ACC112 (cell line): ENCODE results near the gene GIMAP5.

Experiments
- H2AFZ ChIP-seq: fragments of 200-600 bp; sonication (generic); one replicate; pipeline ENCODE4 v1.6.0; 2017; ENCODE audit warnings: antibody characterized with exemption, low read length; ENCODE audit not compliant: unreplicated experiment
- H3K27ac ChIP-seq: fragments of 200-600 bp; sonication (generic); 2 replicates; pipeline ENCODE4 v1.5.1; 2014; ENCODE audit warnings: low read depth, mild to moderate bottlenecking, antibody characterized with exemption, low read length, moderate library complexity
- H3K27me3 ChIP-seq: fragments of 200-600 bp; sonication (generic); 2 replicates; pipeline ENCODE4 v1.6.1; 2014; ENCODE audit warnings: mild to moderate bottlenecking, antibody characterized with exemption, low read length, moderate library complexity, mixed read lengths; ENCODE audit not compliant: insufficient read depth
- H3K36me3 ChIP-seq: fragments of 200-600 bp; sonication (generic); 2 replicates; pipeline ENCODE4 v1.6.1; 2016; ENCODE audit warnings: mild to moderate bottlenecking, antibody characterized with exemption, low read length, moderate library complexity, mixed read lengths; ENCODE audit not compliant: insufficient read depth
- H3K4me1 ChIP-seq: fragments of 200-600 bp; sonication (generic); one replicate; pipeline ENCODE4 v1.6.1; 2016; ENCODE audit warnings: low read length, mixed read lengths; ENCODE audit not compliant: insufficient read depth, unreplicated experiment, control insufficient read depth
- H3K4me3 ChIP-seq: fragments of 200-600 bp; sonication (generic); 2 replicates; pipeline ENCODE4 v1.5.1; 2014; ENCODE audit warnings: mild to moderate bottlenecking, low read depth, low read length
- H3K79me2 ChIP-seq: fragments of 200-600 bp; sonication (generic); one replicate; pipeline ENCODE4 v1.6.0; 2016; ENCODE audit warnings: low read length; ENCODE audit not compliant: control insufficient read depth, unreplicated experiment, insufficient read depth

The GIMAP5 gene

GRCh38 chr7:150746921-150747320 is 9.7 kb downstream of the GIMAP5 start:
- Histone ChIP-seq H2AFZ (no peak overlapping the region), H3K36me3 (no peaks in the 10 kb centered on the region), H3K4me1 (no peaks in the 10 kb centered on the region), H3K27ac (no peak overlapping the region), H3K4me3 (no peak overlapping the region), H3K27me3 (0 out of 2 replicates have a peak, but pooled peaks cover 3% of the 10 kb centered on the region), H3K79me2 (no peaks in the 10 kb centered on the region)

GRCh38 chr7:150748376-150748775 is 11.2 kb downstream of the GIMAP5 start:
- Histone ChIP-seq H3K27me3 (0 out of 2 replicates have a peak, but pooled peaks cover 3% of the 10 kb centered on the region), H3K79me2 (no peaks in the 10 kb centered on the region), H3K36me3 (no peaks in the 10 kb centered on the region), H3K27ac (no peak overlapping the region), H3K4me3 (no peak overlapping the region), H3K4me1 (no peaks in the 10 kb centered on the region), H2AFZ (no peak overlapping the region)

- Histone ChIP-seq H3K36me3 (no peaks in the 10 kb centered on the region), H3K79me2 (no peaks in the 10 kb centered on the region), H3K27me3 (0 out of 2 replicates have a peak, but pooled peaks cover 3% of the 10 kb centered on the region), H3K27ac (no peak overlapping the region), H2AFZ (no peak overlapping the region), H3K4me3 (no peak overlapping the region), H3K4me1 (no peaks in the 10 kb centered on the region)
These were observed 14.5 kb downstream of the GIMAP5 start for GRCh38 chr7:150751702-150752101.

GRCh38 chr7:150753239-150753638 is 16.0 kb downstream of the GIMAP5 start:
- no peaks in the 10 kb centered on the region for H3K36me3 ChIP-seq
- no peaks in the 10 kb centered on the region for H3K79me2 ChIP-seq
- no peaks in the 10 kb centered on the region for H3K4me1 ChIP-seq
- no peak overlapping the region for H3K4me3 ChIP-seq
- 0 out of 2 replicates have a peak, but pooled peaks cover 3% of the 10 kb centered on the region for H3K27me3 ChIP-seq
- no peak overlapping the region for H3K27ac ChIP-seq
- no peak overlapping the region for H2AFZ ChIP-seq

GRCh38 chr7:150753826-150754603 is 16.8 kb downstream of the GIMAP5 start:
- Histone ChIP-seq H3K27me3 (0 out of 2 replicates have a peak, but pooled peaks cover 3% of the 10 kb centered on the region), H3K4me3 (no peak overlapping the region), H3K4me1 (no peaks in the 10 kb centered on the region), H2AFZ (no peak overlapping the region), H3K79me2 (no peaks in the 10 kb centered on the region), H3K27ac (no peak overlapping the region), H3K36me3 (no peaks in the 10 kb centered on the region)

- no peaks in the 10 kb centered on the region for H3K36me3 ChIP-seq
These were observed 17.7 kb downstream of the GIMAP5 start for GRCh38 chr7:150754951-150755350.

GRCh38 chr7:150755473-150756099 is 18.4 kb downstream of the GIMAP5 start:
- Histone ChIP-seq H3K79me2 (no peaks in the 10 kb centered on the region), H3K4me3 (no peak overlapping the region), H3K27ac (no peak overlapping the region), H2AFZ (no peak overlapping the region), H3K36me3 (no peaks in the 10 kb centered on the region), H3K4me1 (no peaks in the 10 kb centered on the region), H3K27me3 (0 out of 2 replicates have a peak, but pooled peaks cover 3% of the 10 kb centered on the region)

More at GRCh38 chr7:150754951-150755350, 17.7 kb downstream of the GIMAP5 start:
- H3K4me3 ChIP-seq = no peak overlapping the region
- 0 out of 2 replicates have a peak, but pooled peaks cover 3% of the 10 kb centered on the region for H3K27me3 ChIP-seq
- H3K4me1 ChIP-seq = no peaks in the 10 kb centered on the region
- no peaks in the 10 kb centered on the region for H3K79me2 ChIP-seq
- no peak overlapping the region for H2AFZ ChIP-seq
- H3K27ac ChIP-seq = no peak overlapping the region

- no peak overlapping the region for H3K27ac ChIP-seq
- H2AFZ ChIP-seq = no peak overlapping the region
- H3K79me2 ChIP-seq = no peaks in the 10 kb centered on the region
- 0 out of 2 replicates have a peak, but pooled peaks cover 3% of the 10 kb centered on the region for H3K27me3 ChIP-seq
- H3K4me1 ChIP-seq = no peaks in the 10 kb centered on the region
- H3K36me3 ChIP-seq = no peaks in the 10 kb centered on the region
- H3K4me3 ChIP-seq = no peak overlapping the region
These were observed 18.9 kb downstream of the GIMAP5 start for GRCh38 chr7:150756166-150756565.

GRCh38 chr7:150756858-150757257 is 19.6 kb downstream of the GIMAP5 start:
- H3K4me1 ChIP-seq = no peaks in the 10 kb centered on the region
- no peak overlapping the region for H3K4me3 ChIP-seq
- H3K36me3 ChIP-seq = no peaks in the 10 kb centered on the region
- H2AFZ ChIP-seq = no peak overlapping the region
- H3K27me3 ChIP-seq = 0 out of 2 replicates have a peak, but pooled peaks cover under 1% of the 10 kb centered on the region
- no peak overlapping the region for H3K27ac ChIP-seq
- H3K79me2 ChIP-seq = no peaks in the 10 kb centered on the region

- no peaks in the 10 kb centered on the region for H3K27me3 ChIP-seq
- no peak overlapping the region for H3K4me3 ChIP-seq
- H3K36me3 ChIP-seq = no peaks in the 10 kb centered on the region
- H3K4me1 ChIP-seq = no peaks in the 10 kb centered on the region
- no peak overlapping the region for H3K27ac ChIP-seq
- no peaks in the 10 kb centered on the region for H3K79me2 ChIP-seq
- H2AFZ ChIP-seq = no peak overlapping the region
These were observed 22.3 kb downstream of the GIMAP5 start for GRCh38 chr7:150759479-150759878.

- Histone ChIP-seq H3K79me2 (no peaks in the 10 kb centered on the region), H3K4me1 (no peaks in the 10 kb centered on the region), H3K27ac (no peak overlapping the region), H3K36me3 (no peaks in the 10 kb centered on the region), H3K27me3 (no peaks in the 10 kb centered on the region), H3K4me3 (no peak overlapping the region), H2AFZ (no peak overlapping the region)
These were observed 29.1 kb downstream of the GIMAP5 start for GRCh38 chr7:150766334-150766709.
